ENCODE results near the gene AGBL4.

AGBL4 gene

GRCh38 chr1:48570568-48570967 is 1453.2 kb downstream of the AGBL4 start:
- no peak for TF ChIP-seq CTCF (IDR thresholded peaks at IDR 0.05; ENCODE audit: low read depth, low read length)
- no peak for DNase-seq (ENCODE audit: extremely low read depth, low read depth)

GRCh38 chr1:48568501-48568900 is 1455.3 kb downstream of the AGBL4 start:
- no peak for TF ChIP-seq CTCF (IDR thresholded peaks at IDR 0.05; ENCODE audit: low read depth, low read length)
- DNase-seq (ENCODE audit: extremely low read depth, low read depth): no peak

GRCh38 chr1:48566492-48566891 is 1457.3 kb downstream of the AGBL4 start:
- no peak for DNase-seq (ENCODE audit: extremely low read depth, low read depth)
- TF ChIP-seq CTCF (IDR thresholded peaks at IDR 0.05; ENCODE audit: low read depth, low read length): no peak

GRCh38 chr1:48563021-48563420 is 1460.7 kb downstream of the AGBL4 start:
- TF ChIP-seq CTCF (IDR thresholded peaks at IDR 0.05; ENCODE audit: low read depth, low read length): no peak
- no peak for DNase-seq (ENCODE audit: extremely low read depth, low read depth)

- TF ChIP-seq CTCF (IDR thresholded peaks at IDR 0.05; ENCODE audit: low read depth, low read length): no peak
- DNase-seq (ENCODE audit: extremely low read depth, low read depth): no peak
Observed at GRCh38 chr1:48561444-48561843, 1462.3 kb downstream of the AGBL4 start.

GRCh38 chr1:48560577-48560976 is 1463.2 kb downstream of the AGBL4 start:
- DNase-seq (ENCODE audit: extremely low read depth, low read depth): no peak
- no peak for TF ChIP-seq CTCF (IDR thresholded peaks at IDR 0.05; ENCODE audit: low read depth, low read length)

- DNase-seq (ENCODE audit: extremely low read depth, low read depth): no peak
- no peak for TF ChIP-seq CTCF (IDR thresholded peaks at IDR 0.05; ENCODE audit: low read depth, low read length)
Observed at GRCh38 chr1:48560116-48560515, 1463.6 kb downstream of the AGBL4 start.

Measured in AG09319 (cell line).